Kidney glomerular epithelial cell (primary cell): ENCODE results near the gene TNK2.
"Not testable (repeated sequence)": the region's sequence is repeated elsewhere in the genome, so short reads cannot be mapped to it uniquely, and the experiment has no call there.

Experiments used
- DNase-seq: peaks from one replicate; lab custom pipeline; 2025; lab: John Stamatoyannopoulos, UW

Gene TNK2

DNA sequence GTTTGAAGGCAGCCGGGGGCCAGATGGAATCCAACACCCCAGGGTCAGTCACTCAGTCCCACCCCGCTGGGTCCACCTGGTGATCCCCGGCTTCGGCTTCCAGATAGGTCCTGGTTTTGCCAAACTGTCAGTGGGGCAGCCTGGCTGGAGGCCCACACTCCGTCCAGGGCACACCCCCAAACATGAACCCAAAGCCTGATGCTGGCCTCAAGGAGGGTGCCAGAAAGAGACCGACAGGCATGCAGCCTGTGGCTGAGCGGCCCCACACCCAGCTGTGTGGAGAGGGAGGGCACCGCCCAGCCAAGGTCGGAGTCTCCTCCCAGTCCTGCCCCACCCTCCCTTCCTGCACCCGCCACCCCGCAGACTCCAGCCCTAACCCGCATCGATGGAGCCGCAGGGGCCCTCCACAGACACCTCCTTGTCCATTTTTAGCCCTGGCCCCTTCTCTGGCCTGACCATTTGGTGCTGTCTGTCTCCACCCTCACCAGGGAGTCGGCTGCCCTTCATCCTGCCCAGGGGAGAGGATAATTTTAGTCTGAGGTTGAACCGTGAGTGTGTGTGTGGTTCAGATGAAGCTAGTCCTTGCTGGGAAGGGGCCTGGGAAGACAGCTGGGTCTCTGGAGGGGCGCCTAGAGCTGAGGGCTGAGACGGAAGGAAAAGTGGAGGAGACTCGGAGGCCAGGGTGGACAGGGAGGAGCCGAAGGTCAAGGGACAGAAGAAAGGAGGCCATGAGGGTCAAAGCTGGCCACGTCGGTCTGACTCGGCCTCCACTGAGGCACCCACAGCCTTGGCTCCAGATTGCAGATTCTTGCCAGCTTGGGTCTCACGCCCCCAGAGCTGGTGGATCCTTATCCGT lies 23.1 kb downstream of the TNK2 start:
- no peak for DNase-seq

- DNase-seq = no peak
Observed at GRCh38 chr3:195884691-195885035, 23.7 kb downstream of the TNK2 start.

DNA sequence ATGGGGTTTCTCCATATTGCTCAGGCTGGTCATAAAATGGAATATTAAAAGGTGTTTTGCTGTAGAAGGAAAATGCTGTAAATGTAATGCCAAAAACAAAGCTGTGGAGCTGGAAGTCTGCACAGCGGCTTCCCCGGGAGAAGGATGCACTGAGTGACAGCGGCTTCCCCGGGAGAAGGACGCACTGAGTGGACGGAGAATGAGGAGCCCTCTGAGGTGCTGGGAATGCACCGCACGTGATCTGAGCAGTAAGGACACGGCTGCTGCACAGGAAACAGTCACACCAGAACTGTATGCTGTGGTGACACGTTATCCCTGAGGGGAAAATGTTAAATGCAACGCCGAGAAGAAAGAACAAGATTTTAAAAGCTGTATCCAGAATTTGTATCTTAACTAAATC lies 24.6 kb downstream of the TNK2 start:
- no peak for DNase-seq

GRCh38 chr3:195883160-195883559 lies 25.2 kb downstream of the TNK2 start:
- DNase-seq = no peak

- DNase-seq = no peak
Observed at GRCh38 chr3:195882002-195882441, 26.3 kb downstream of the TNK2 start.

GRCh38 chr3:195881276-195881988 lies 26.9 kb downstream of the TNK2 start:
- DNase-seq = no peak

DNA sequence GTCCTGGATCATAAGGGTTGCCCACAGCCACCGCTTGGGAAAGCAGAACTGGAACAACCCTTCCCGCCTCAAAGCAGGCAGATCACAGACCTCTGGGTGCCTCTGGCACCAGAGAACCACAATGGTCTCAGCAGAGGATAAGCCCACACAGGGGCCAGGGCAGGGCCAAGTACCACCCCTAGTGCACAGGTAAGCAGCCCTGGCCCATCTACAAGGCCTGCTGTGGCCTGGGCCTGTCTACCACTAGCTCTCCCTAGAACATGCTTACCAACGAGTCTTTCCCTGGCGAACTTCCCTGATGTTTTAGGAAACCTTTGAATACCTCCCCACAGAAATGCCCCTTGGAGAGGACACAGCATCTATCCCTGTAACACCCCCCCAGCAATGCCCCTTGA lies 28.3 kb downstream of the TNK2 start:
- no peak for DNase-seq

DNA sequence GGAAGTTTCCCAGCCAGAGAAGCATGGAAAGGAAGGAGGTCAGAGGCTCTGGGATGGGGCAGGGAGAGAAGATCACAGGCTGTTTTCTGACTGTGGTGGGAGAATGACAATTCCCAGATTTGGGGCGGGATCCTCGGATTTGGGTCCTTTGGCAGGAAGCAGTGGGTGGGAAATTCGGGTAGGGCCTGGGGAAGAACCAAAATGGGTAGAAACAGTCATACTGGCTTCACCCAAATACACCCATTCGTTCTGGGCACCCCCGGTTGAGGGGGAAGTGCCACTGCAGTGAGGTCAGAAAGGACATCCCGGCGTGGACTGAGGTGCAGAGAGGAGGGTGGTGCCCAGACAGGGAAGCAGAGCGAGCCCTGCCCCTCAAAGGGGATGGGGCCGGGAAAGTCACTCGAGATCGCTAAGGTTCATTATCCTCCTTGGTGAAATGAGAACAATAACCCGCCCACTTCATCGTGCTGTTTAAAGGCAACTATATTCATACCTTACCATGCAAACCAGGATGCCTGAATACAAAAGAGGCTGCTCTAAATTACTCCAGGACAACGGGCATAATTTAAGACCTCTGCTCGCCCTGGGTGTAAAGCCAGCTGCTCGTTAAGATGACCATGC lies 28.8 kb downstream of the TNK2 start:
- DNase-seq = no peak

DNA sequence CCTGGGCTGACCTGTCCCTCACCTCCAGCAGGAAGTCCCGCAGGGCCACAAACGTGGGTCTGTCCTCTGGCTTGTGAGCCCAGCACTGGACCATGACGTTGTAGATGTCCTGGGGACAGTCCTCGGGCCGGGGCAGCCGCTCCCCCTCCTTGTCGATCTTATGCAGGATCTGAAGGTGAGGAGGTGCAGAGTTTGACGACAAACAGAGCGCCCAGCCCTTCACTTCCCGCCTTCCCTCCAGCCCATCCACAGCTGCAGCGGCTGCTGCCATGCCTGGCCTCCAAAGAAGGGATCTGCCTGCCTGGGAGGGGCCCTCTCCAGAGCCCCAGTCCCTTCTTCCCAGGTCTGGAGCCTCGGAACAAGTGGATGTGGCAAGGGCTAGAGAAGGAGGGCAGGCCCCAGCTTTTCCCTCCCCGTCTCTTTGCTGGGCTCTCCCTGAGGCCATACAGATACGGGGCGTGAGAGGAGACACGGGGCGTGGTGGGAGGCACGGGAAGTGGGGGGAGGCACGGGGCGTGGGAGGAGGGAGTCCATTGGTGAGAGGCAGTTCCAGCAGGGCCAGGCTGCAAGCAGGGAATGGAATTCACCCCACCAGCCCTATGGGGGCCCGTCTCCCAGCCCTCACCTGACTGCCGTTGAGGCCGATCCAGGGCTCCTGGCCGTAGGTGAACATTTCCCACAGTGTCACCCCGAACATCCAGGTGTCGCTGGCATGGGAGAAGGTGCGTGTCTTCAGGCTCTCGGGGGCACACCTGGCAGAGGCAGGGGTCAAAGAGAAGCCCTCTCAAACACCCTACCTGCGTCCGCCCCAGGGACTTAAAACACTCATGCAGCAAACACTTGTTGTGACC lies 29.7 kb downstream of the TNK2 start:
- no peak for DNase-seq

GRCh38 chr3:195877767-195878423 lies 30.5 kb downstream of the TNK2 start:
- no peak for DNase-seq

DNA sequence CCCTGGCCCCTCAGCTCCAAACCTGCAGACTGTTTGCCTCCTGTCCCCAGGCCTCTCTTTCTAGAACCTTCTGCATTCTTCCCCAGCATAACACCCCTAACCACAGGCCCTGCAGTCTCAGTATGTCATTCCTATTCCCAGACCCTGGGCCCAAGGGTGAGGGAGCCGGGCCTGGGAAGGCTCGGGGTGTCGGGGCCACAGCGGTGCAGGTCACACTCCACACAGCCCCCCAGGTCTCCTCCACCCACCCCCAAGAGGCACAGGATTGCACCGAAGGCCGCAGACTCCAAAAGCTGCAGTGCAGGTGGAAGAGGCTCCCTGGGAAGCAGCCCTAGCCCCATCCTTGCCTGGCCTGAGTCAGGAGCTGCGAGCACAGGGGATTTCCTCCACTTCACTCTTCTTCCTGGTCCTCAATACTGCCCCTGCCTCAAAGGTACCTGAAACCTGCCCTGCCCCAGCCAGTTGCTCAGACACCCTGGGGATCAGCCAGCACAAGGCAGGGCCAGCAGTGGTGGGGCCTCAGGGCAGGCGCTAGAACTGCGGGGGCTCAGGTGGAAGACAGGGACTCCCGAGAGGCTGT lies 31.1 kb downstream of the TNK2 start:
- no peak for DNase-seq

- no peak for DNase-seq
Observed at GRCh38 chr3:195876297-195877064, 31.9 kb downstream of the TNK2 start.

- no peak for DNase-seq
Observed at GRCh38 chr3:195875482-195876236, 32.7 kb downstream of the TNK2 start.

- DNase-seq = no peak
Observed at GRCh38 chr3:195873971-195874370, 34.4 kb downstream of the TNK2 start.

- DNase-seq = no peak
Observed at GRCh38 chr3:195873281-195873887, 35.0 kb downstream of the TNK2 start.

- DNase-seq = no peak
Observed at GRCh38 chr3:195872800-195873199, 35.6 kb downstream of the TNK2 start.

DNA sequence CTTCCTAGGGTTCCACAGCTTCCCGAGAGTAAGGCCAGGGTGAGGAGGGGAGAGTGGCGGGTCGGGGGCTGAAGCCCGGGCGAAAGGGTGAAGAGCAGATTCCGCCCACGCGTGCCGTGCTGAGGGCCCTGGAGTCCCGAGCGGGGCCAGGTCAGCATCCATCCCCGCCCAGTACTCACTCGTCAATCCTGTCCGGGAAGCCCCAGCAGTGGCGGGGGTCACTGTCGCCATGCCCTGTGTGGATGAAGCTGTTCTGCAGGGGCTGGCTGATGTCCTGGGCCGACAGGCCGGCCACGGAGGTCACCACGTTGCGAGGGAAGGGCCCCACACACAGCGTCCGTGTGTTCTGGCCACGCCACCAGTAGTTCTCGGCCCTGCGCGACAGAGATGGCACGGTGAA lies 36.3 kb downstream of the TNK2 start:
- no peak for DNase-seq

GRCh38 chr3:195871686-195872085 lies 36.7 kb downstream of the TNK2 start:
- not testable (repeated sequence) for DNase-seq

DNA sequence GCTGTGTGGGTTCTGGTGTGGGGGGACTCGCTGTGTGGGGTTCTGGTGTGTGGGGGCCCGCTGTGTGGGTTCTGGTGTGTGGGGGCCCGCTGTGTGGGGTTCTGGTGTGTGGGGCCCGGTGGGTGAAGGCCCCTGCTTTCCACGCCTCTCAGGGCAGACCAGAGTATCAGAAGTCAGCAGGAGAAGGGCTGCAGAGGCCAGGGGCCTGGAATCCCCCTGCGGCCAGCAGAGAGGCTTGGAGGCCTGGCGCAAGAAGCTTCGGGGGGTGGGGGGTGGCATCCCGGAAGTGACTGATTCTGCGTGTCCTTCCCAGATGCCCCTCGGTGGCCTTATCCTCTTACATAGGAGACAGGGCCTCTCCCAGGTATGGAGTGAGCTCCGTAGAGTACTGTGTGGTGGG lies 37.4 kb downstream of the TNK2 start:
- no peak for DNase-seq
